ENCODE data around the gene PLXNA2. TPM values are rescaled to one million over a fixed set of nuclear protein-coding genes. Genes with fewer than 3 reads are reported as not detected.

PLXNA2 gene
- total RNA-seq, 1 experiment from 2014 or later, result 0.89 TPM

DNA sequence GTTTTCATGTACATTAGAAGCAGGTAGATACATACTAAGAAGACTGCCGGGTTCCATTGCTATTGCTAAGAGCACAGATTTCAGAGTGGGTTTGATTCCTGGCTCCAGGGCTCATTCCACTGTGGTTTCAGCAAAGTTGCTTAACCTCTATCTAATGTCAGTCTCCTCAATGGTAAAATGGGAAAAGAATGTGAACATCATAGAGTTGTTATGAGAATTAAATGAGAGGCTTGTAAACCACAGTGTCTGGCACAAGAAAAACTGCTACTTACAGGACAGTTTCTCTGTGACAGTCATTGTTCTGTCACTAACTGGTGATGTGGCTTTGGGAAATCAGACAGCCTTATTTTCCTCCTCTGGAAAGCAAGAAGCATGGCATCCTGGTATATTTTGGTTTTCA, 10.7 kb upstream of the PLXNA2 start:
- H3K4me2 ChIP-seq (ENCODE audit: low read length), result no peak overlapping the region
- ATAC-seq (no peak), DNase-seq (ENCODE audit: low read depth, low spot score) (no peak)
- no TSS peak for BruUV-seq (replicated peaks)
- no peak overlapping the region for H3K27ac ChIP-seq (ENCODE audit: low read depth, low read length)
- no peaks in the 10 kb centered on the region for H3K36me3 ChIP-seq (ENCODE audit: control insufficient read depth in 1 of 2, insufficient read depth in 2 of 2, low read length in 2 of 2)
- no peaks in the 10 kb centered on the region for H3K9me2 ChIP-seq (ENCODE audit: insufficient read depth)
- POLR2A ChIA-PET, result no interaction called here
- no peak for TF ChIP-seq EZH2 (IDR thresholded peaks at IDR 0.05)
- no peak for TF ChIP-seq CBX3 (IDR thresholded peaks at IDR 0.05; ENCODE audit: low read depth)
- TF ChIP-seq, protein P1, sequence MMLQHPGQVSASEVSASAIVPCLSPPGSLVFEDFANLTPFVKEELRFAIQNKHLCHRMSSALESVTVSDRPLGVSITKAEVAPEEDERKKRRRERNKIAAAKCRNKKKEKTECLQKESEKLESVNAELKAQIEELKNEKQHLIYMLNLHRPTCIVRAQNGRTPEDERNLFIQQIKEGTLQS (IDR thresholded peaks at IDR 0.05), result no peak
- no peak for TF ChIP-seq POLR2A (IDR thresholded peaks at IDR 0.05; ENCODE audit: borderline replicate concordance, extremely low read depth, insufficient read depth, insufficient read length)
- intact Hi-C loops (cut with micrococcal nuclease), result no loop called here
- CTCF ChIA-PET, result no interaction called here
- no peak overlapping the region for H3K4me3 ChIP-seq (replicated peaks in 1 of 2; ENCODE audit: low read depth in 1 of 2, low read length in 2 of 2)
- no peak overlapping the region for H3K9ac ChIP-seq (ENCODE audit: low read length)
- no peaks in the 10 kb centered on the region for H3K79me2 ChIP-seq (ENCODE audit: insufficient read depth, low read length)
- H3K4me1 ChIP-seq (ENCODE audit: control insufficient read depth in 1 of 2, insufficient read depth in 2 of 2, low read length in 2 of 2), result no peaks in the 10 kb centered on the region
- H3K27me3 ChIP-seq (ENCODE audit: insufficient read depth, low read length), result peaks cover 89% of the 10 kb centered on the region
- no peaks in the 10 kb centered on the region for H4K20me1 ChIP-seq (ENCODE audit: insufficient read depth)
- RAD21 ChIA-PET (ENCODE audit: low non-redundant PET in 1 of 2, low total read pairs in 2 of 2, uncharacterized antibody in 2 of 2, unreplicated experiment in 2 of 2), result no interaction called here
- no peaks in the 10 kb centered on the region for H3K9me3 ChIP-seq (ENCODE audit: control insufficient read depth in 1 of 2, insufficient read depth in 1 of 2, low read depth in 1 of 2, low read length in 2 of 2)
- no peak overlapping the region for H2AFZ ChIP-seq (ENCODE audit: low read depth, low read length, poor library complexity, severe bottlenecking)

DNA sequence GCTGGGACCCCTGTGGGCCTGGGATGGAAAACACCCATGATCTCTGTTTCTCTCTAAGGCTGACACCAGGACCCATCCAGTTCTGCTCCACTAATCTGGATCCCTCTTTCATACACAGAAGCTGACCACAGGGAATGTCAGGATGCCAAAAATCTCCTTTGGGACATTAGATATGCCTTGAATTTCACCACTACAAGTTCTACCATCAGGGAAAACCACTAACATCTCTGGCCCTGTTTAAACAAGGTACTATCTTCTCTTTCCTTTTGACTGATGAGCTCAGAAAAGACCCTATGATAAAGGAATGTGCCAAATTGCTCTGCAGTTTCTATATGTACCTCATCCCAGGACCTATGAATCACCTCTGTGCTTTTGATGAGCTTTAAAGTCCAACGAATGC, 10.2 kb upstream of the PLXNA2 start:
- H3K79me2 ChIP-seq (ENCODE audit: insufficient read depth, low read length), result no peaks in the 10 kb centered on the region
- H3K27me3 ChIP-seq (ENCODE audit: insufficient read depth, low read length), result peaks cover 87% of the 10 kb centered on the region
- ATAC-seq (no peak), DNase-seq (ENCODE audit: low read depth, low spot score) (no peak)
- CTCF ChIA-PET, result no interaction called here
- no peak overlapping the region for H3K4me3 ChIP-seq (replicated peaks in 1 of 2; ENCODE audit: low read depth in 1 of 2, low read length in 2 of 2)
- H3K9me3 ChIP-seq (ENCODE audit: control insufficient read depth in 1 of 2, insufficient read depth in 1 of 2, low read depth in 1 of 2, low read length in 2 of 2), result no peaks in the 10 kb centered on the region
- no peak overlapping the region for H3K4me2 ChIP-seq (ENCODE audit: low read length)
- no peak overlapping the region for H3K9ac ChIP-seq (ENCODE audit: low read length)
- no peaks in the 10 kb centered on the region for H3K4me1 ChIP-seq (ENCODE audit: control insufficient read depth in 1 of 2, insufficient read depth in 2 of 2, low read length in 2 of 2)
- no peak overlapping the region for H2AFZ ChIP-seq (ENCODE audit: low read depth, low read length, poor library complexity, severe bottlenecking)
- H3K27ac ChIP-seq (ENCODE audit: low read depth, low read length), result no peak overlapping the region
- POLR2A ChIA-PET, result no interaction called here
- no peaks in the 10 kb centered on the region for H4K20me1 ChIP-seq (ENCODE audit: insufficient read depth)
- RAD21 ChIA-PET (ENCODE audit: low non-redundant PET in 1 of 2, low total read pairs in 2 of 2, uncharacterized antibody in 2 of 2, unreplicated experiment in 2 of 2), result no interaction called here
- intact Hi-C loops (cut with micrococcal nuclease), result no loop called here
- H3K9me2 ChIP-seq (ENCODE audit: insufficient read depth), result no peaks in the 10 kb centered on the region
- BruUV-seq (replicated peaks), result no TSS peak
- H3K36me3 ChIP-seq (ENCODE audit: control insufficient read depth in 1 of 2, insufficient read depth in 2 of 2, low read length in 2 of 2), result no peaks in the 10 kb centered on the region
- TF ChIP-seq FOSL1 (IDR thresholded peaks at IDR 0.05; ENCODE audit: low read depth), result no peak
- no peak for TF ChIP-seq SP1 (IDR thresholded peaks at IDR 0.05; ENCODE audit: low read depth)

Measured in HCT116 (cell line).